ENCODE data around the gene NF2. TPM values are rescaled to one million over a fixed set of nuclear protein-coding genes. Genes with fewer than 3 reads are reported as not detected.

Gene NF2
- total and polyA plus RNA-seq, 8 donors, result 6.5 to 33.7 (median 19.3) TPM

GRCh38 chr22:29629903-29630516, 26.6 kb downstream of the NF2 start:
- FAIRE-seq, result no peak
- Histone ChIP-seq H3K4me3 (no peak overlapping the region), H3K36me3 (no peaks in the 10 kb centered on the region), H3K4me1 (peaks cover 12 to 24% (median 13%) of the 10 kb centered on the region in 3 donors), H3K27me3 (no peaks in the 10 kb centered on the region), H3K9me3 (no peaks in the 10 kb centered on the region), H3K27ac (peak overlapping the region in 2 of 4 donors; percentile 27 to 38)
- DNase-seq, result no peak
- TF ChIP-seq, protein P1, sequence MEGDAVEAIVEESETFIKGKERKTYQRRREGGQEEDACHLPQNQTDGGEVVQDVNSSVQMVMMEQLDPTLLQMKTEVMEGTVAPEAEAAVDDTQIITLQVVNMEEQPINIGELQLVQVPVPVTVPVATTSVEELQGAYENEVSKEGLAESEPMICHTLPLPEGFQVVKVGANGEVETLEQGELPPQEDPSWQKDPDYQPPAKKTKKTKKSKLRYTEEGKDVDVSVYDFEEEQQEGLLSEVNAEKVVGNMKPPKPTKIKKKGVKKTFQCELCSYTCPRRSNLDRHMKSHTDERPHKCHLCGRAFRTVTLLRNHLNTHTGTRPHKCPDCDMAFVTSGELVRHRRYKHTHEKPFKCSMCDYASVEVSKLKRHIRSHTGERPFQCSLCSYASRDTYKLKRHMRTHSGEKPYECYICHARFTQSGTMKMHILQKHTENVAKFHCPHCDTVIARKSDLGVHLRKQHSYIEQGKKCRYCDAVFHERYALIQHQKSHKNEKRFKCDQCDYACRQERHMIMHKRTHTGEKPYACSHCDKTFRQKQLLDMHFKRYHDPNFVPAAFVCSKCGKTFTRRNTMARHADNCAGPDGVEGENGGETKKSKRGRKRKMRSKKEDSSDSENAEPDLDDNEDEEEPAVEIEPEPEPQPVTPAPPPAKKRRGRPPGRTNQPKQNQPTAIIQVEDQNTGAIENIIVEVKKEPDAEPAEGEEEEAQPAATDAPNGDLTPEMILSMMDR (IDR thresholded peaks at IDR 0.05), result no peak
- peak in 2 of 4 donors; percentile 19 to 53 for ATAC-seq
- intact Hi-C loops (cut with DNase I), result loop anchor here in 1 of 3 donors (10.0 kb wide), 1 partner anchor 455 kb away; the partner anchor contains the start of gene HORMAD2
- 32 to 41% methylated on average over 2 of the region's 2 CpGs for WGBS, 2 donors

- 80 to 86% methylated on average over 6 of the region's 6 CpGs for WGBS, 2 donors
- FAIRE-seq (no peak), ATAC-seq (no peak), DNase-seq (no peak)
- Histone ChIP-seq H3K36me3 (no peaks in the 10 kb centered on the region), H3K27me3 (no peaks in the 10 kb centered on the region), H3K4me1 (peaks cover 8 to 18% (median 13%) of the 10 kb centered on the region in 3 donors), H3K9me3 (no peaks in the 10 kb centered on the region), H3K27ac (no peak overlapping the region), H3K4me3 (no peak overlapping the region)
- intact Hi-C loops (cut with DNase I), result loop anchor here in 1 of 3 donors (10.0 kb wide), 1 partner anchor 454 kb away; the partner anchor contains the start of gene HORMAD2
- TF ChIP-seq, protein P1 (IDR thresholded peaks at IDR 0.05), result no peak
These were observed 27.6 kb downstream of the NF2 start for GRCh38 chr22:29630987-29631386.

DNA sequence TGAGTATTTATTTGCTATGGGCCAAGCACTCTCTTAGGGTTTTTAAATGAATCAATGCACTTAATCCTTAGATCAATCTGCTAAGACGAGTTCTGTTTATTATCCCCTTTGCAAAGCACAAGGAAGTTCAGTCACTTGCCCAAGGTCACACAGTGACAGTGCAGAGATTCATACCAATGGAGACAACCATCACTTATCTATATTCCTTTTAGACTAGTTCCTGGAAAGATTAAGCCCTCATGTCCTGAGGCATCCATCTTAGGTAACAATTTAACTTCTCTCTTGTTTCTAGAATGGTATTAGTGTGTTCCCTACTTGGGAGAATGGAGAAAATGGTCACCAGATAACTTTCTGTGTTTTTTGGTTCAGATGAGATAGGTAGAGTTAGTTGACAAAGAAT, 28.3 kb downstream of the NF2 start:
- 25 to 33% methylated on average over 1 of the region's 1 CpG for WGBS, 2 donors
- Histone ChIP-seq H3K27me3 (no peaks in the 10 kb centered on the region), H3K4me3 (no peak overlapping the region), H3K9me3 (no peaks in the 10 kb centered on the region), H3K4me1 (peaks cover 8 to 18% (median 13%) of the 10 kb centered on the region in 3 donors), H3K27ac (no peak overlapping the region), H3K36me3 (no peaks in the 10 kb centered on the region)
- intact Hi-C loops (cut with DNase I), result loop anchor here in 1 of 3 donors (10.0 kb wide), 1 partner anchor 453 kb away; the partner anchor contains the start of gene HORMAD2
- FAIRE-seq, result no peak
- no peak for ATAC-seq
- TF ChIP-seq, protein P1 (IDR thresholded peaks at IDR 0.05), result no peak
- DNase-seq, result no peak

GRCh38 chr22:29632672-29633071, 29.2 kb downstream of the NF2 start:
- intact Hi-C loops (cut with DNase I), result loop anchor here in 1 of 3 donors (10.0 kb wide), 1 partner anchor 452 kb away; the partner anchor contains the start of gene HORMAD2
- Histone ChIP-seq H3K27ac (no peak overlapping the region), H3K4me3 (no peak overlapping the region), H3K4me1 (peaks cover 8 to 18% (median 13%) of the 10 kb centered on the region in 3 donors), H3K9me3 (no peaks in the 10 kb centered on the region), H3K27me3 (no peaks in the 10 kb centered on the region), H3K36me3 (no peaks in the 10 kb centered on the region)
- ATAC-seq (no peak), FAIRE-seq (no peak), DNase-seq (no peak)
- TF ChIP-seq, protein P1 (IDR thresholded peaks at IDR 0.05), result no peak
- WGBS, 2 donors, result 89 to 93% methylated on average over 5 of the region's 5 CpGs
